Esophagus mucosa (tissue), 1 donor: ENCODE results near the gene TMEM242. TPM values are rescaled to one million over a fixed set of nuclear protein-coding genes. Genes with fewer than 3 reads are reported as not detected.
A peak's percentile ranks its signal among the peaks of the same experiment; 100 is the strongest.
"Not testable (repeated sequence)": the region's sequence is repeated elsewhere in the genome, so short reads cannot be mapped to it uniquely, and the experiment has no call there.

ENCODE experiments used
- ATAC-seq: fragments of 200-7000 bp; cut with Tn5 transposase; one replicate; pipeline ENCODE4 v1.9.1; 2020
- total RNA-seq: library from RNA; stranded (reverse); gene quantifications from one replicate; pipeline ENCODE4 v1.2.4, GENCODE V29; 2023
- donor health status: DM: yes; HTN: yes; CAD: no.

TMEM242 gene
- total RNA-seq, result 5.8 TPM

DNA sequence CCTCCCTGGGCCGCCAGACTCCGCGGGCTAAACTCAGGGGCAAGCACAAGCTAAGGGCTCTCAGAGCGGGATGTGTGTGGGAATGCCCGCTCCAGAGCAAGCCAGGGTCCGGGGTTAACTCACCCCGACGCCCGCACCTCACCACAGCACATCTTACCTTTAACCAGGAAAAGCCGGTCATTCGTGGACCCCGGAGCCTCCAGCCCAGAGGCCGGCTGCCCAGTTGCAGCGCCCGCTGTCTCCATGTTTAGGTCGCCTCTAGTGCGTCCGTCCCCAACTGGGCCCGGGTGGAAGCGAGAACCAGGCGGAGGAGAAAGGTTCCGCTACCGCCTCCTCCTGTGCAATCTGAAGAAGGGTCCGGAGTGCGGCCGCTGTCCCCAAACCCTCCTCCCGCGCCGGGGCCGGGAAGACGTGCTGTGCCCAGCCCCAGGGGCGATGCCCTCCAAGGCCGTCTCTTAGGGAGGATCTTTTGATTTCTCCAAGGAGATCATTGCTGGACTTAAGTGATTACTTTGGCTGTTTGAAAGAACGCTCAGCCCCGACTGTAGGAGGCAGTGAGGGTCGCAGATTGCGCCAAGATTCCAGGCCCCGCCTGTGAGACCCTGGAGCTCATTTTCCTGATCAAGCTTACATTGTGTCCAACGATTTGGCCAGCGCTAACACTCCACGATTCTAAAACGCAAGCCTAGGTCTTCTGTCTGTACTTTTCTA, at the start of gene TMEM242:
TMEM242 (minus strand) TSS at position 265 of the 711 bp plus-strand sequence; CDS start at position 245, 20 bp downstream.
- ATAC-seq, result peak; percentile 96

DNA sequence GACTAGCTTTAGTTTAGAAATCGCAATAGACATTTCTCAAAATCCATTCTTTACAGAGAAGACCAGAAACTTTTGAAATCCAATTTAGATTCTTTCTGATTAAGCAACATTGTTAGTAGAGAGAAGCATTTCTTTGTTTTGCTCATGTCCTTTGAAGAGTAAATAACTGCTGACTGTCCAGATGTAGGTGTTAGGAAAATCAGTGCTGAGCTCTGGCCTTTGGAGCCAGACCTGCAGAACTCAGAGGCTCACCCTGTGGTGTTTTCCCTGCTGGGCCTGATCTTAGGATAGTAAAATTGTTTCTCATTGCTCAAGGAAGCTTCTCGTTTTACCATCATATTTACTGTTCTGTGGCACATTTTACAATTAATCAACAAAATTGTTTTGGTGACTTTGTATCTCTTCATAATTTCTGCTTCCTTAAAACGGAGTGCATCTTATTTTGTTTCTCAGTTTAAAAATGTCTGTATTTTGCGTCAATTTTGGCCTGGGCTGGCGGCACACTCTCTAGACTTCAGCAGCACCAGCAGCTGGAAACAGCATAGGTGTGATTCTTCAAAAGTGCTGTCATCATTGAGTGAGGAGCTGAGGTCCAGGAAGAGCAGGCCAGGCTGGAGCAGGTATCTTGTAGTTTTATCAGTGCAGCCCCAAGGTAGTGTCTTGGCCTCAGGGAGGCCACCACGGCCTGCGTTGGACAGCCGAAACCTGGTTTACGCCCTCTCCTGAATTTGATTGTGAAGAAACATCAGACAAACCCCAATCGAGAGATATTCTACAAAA, 49.4 kb upstream of the TMEM242 start:
- no peak for ATAC-seq

DNA sequence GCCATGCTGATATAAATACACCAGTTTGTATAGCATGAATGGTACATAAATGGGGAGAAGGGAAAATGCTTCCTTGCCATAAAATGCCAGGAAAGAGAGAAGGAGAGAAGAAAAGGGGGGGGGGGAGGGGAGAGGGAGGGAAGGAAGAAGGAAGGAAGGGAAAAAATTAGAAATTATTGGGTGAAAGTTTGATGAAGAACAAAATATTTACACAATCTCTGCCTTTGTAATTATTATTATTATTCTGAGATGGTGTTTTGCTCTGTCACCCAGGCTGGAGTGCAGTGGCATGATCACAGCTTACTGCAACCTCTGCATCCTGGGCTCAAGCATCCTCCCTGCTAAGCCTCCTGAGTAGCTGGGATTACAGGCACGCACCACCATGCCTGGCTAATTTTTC, 47.4 kb upstream of the TMEM242 start:
- no peak for ATAC-seq

DNA sequence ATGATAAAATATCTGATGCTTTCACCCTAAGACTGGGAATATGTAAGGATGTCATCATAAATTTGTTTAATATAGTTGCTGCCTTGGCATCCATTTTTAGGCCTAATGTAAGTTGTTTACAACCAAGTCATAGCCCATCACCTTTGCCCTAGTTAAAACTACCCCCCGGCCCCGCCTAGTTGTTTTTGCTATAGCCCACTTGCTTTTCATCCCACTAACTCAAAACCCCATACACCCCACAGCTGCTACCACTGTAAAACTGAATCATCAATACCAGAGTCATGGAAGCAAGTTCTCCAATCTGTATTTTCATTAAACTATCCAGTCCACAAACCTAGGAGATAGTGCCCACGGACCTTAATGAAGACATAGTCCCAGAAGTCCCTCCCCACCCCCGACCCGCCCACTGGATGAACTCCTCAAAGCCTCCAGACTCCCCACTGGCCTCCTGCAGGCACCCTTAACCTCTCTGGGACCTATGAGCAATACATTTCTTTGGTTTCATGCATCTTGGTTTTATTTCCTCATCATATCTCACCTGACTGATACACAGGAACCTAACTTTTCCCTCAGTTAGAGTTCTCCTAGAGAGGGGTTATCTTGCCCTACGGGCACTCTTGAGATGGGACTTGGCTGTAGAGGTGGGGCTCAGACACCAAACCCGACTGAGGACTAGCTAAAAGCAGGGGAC, 45.2 kb upstream of the TMEM242 start:
- no peak for ATAC-seq

DNA sequence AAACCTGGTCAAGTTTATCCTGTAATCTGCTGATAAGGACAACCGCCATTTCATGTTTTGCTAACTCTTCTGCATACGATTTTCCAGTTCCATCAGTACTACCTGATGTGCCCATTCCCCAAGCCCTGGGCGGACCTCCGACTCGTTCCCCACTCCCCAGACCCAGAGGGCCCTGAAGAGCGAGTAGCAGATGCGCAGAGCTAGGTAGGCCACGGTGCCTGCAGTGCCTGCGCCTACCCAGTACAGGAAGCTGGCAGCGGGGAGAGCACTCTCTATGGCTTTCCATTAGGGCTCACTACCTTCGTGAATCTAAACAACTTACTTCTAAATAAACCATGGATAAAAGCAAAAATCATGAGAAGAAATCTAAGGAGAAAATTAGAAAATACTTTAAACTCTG, 43.3 kb upstream of the TMEM242 start:
- ATAC-seq, result no peak

DNA sequence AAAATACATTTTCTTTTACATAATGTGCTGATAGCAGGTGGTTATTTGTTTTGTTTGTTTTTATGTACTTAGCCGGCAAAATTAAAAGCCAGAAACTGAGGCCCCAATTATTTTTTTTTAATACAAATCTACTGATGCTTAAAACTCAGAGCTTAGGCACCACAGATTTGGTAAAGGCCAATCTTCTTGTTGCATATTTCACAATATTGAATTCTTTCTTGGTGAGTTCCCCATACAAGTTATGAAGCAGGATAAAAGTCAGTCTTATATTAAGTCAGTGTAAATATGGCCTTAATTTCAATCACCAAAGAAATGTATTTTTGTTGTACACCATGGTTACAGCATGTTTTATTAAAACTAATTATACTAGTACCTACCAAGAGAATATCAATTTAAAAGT, 41.4 kb upstream of the TMEM242 start:
- no peak for ATAC-seq

DNA sequence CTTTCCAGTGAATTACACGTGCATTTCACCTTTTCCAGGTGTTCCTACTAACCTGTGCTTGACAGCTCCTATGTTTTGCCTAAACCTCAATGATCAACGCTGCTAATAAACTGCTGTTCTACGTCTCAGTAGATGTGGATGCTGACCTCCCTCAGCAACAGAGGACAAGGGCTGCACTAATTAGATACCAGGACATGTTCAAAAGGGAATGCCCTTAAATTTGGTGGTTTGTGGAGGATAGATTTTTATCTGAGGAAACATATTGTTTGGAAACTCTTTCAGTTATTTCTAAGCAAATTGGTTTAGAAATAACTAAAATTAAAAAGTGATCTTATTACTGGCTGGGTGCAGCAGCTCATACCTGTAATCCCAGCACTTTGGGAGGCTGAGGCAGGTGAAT, 38.6 kb upstream of the TMEM242 start:
- ATAC-seq, result no peak

DNA sequence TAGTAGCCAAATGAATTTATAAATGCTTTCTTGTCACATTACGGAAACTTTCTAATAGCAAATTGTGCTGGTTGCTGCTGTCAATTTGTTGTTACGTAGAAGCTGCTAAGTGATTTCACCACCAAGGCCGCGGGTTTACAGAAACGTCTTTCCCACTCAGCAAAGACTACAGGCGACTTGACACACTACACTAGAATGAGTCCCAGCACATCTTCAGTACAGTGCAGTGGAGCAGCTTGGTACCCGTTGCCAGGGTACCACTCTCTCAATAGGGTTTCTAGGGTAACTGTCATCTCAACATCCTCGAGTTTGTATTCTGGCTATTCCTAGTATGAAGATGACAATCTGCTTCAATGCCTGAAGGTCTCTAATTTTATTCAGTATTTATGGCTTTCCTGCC, 35.0 kb upstream of the TMEM242 start:
- no peak for ATAC-seq

DNA sequence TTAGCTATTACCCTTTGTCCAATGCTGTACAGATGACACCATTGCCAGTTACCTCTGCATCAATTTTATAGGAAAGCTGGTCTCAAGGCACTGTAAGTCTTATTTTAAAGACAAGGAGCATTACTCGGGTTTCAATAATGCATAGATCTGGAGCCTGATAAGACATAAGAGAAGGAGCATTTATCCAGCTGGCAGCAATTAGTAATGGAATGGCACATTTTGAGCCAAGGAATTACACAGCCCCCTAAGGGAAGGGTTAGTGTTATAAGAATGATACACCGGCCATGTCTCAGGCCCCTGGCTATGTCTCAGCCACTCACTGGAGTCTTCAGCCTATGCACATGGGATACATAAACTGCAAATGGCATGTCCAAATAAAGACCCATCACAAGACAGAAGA, 23.1 kb upstream of the TMEM242 start:
- ATAC-seq, result no peak

DNA sequence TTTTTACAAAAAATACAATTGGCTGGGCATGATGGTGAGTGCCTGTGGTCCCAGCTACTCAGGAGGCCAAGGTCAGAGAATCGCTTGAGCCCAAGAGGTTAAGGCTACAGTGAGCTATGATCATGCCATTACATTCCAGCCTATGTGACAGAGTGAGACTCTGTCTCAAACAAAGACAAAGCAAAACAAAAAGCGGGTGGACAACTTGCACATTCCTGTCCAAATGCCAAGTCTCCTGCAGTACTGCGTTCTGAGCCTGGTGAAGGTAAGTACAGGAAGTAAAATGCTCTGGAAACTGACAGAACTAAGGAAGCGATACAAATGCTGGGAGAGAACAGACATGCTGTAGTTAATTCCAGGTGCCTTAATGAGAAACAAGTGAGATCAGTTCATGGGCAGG, 20.4 kb upstream of the TMEM242 start:
- peak; percentile 13 for ATAC-seq

DNA sequence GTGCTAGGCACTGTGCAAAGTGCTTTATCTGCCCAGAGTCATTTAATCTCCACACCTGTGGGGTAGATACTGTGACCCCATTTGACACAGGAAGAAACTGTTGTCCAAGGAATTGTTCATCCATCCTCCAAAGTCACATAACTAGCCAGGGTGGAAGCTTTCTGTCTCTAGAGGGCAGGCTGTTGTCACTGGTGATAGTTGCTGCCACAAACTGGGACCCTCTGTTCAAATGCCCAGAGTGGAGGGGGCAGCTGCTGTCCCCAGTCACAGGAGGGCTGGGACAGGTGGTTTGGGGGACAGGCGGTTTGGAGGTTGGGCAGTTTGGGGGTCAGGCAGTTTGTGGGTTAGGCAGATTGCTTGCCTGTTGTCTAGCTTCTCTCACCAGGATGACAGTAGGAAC, 16.1 kb upstream of the TMEM242 start:
- ATAC-seq, result no peak

DNA sequence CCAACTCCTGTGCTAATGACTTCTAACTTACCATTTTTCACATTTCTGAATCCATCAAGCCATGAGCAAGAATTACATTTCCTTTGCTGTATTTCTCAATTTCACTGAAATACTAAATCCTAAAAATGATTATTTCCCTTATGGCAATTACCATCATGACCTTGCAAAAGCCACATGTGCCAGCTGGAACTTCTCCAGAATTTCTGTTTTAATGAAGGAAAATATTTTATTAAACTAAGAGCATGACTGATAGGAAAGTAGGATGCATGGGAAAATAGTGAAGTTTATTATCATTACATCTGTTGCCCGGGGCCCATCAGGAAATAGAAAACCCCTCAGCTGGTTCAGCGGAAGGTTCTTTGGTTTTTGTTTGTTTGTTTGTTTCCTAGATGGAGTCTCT, 14.4 kb upstream of the TMEM242 start:
- no peak for ATAC-seq

DNA sequence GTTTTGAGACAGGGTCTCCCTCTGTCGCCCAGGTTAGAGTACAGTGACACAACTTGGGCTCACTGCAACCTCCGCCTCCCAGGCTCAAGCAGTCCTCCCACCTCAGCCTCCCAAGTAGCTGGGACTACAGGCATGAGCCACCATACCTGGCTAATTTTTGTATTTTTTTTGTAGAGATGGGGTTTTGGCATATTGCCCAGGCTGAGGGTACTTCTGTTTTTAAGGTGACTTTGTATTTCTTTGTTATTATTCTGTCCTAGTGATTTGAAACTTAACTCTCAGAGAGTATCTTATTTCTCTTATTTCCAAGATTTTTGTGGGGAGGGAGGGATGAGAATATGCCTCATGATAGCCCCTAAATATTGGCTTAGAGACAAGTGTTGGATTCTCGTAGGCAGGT, 14.0 kb upstream of the TMEM242 start:
- ATAC-seq, result not testable (repeated sequence)

DNA sequence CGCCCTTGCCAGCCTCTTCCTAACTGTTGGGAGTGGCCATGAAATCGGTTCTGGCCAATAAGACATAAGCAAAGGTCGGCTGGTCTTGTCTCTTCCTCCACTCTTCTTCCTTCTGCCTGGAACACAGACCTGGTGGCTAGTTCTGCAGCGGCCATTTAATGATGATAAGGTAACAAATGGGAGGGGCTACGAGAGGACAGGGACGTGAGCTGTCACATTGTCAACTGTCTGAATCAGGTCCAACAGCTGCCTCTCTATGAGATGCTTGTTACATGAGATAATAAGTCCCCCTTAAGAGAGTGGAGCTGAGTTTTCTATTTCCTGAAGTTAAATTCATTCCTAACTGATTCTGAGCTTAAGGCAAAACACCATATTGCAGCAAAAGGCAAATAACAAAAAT, 12.5 kb upstream of the TMEM242 start:
- ATAC-seq, result no peak

DNA sequence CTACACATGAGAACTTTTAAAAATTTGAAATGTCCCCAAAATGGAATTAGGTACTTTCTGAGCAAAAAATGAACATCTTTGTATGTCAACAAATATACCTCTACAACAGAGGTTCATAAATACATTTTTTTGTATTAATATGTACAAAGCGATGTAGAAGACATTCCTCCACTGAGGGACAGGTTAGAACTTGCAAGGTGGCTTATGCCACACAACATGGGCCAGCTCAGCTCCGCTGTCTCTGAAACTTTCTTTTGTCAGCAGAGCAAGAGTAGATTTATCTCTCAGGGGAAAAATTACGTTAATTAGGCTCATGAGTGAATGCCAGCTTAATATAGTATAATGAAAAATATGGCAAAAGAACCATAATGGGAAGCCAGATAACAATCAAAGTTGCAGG, 10.6 kb upstream of the TMEM242 start:
- no peak for ATAC-seq

DNA sequence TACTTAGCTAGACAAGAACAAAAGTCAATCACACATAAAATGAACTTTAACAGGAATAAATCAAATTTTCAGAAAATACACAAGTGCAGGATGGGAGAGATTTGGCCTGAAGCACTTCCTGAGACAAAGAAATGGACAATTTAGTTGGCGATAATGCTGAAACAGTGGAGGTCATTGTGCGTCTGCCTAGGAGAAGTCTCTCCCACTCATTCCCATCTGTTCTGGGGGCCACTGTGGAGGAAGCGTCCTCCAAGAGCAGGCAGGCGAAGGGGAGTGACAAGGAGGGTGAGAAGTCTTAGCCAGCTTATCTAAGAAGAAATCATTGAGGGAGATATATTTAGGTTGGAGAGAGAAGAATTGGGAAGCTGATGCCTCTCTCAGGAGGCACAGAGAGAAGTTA, 10.2 kb upstream of the TMEM242 start:
- no peak for ATAC-seq

DNA sequence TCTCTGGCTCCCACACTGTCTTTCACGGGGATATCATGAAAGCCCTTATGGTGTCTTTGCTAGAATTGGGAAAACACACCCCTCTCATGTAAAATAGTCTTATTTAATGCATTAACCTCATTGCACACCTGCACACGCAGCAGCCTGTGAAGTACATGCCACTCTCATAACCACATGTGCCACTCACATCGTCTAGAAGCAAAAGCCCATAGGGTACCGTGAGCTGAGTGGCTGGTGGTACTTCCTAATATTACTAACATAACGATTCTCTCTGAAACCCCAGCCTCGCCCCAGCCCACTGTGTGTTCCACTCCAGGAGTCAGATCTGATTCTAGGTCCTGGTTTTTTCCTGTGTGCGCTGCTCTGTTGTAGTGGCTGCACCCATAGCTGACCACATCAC, 9.5 kb upstream of the TMEM242 start:
- ATAC-seq, result no peak

DNA sequence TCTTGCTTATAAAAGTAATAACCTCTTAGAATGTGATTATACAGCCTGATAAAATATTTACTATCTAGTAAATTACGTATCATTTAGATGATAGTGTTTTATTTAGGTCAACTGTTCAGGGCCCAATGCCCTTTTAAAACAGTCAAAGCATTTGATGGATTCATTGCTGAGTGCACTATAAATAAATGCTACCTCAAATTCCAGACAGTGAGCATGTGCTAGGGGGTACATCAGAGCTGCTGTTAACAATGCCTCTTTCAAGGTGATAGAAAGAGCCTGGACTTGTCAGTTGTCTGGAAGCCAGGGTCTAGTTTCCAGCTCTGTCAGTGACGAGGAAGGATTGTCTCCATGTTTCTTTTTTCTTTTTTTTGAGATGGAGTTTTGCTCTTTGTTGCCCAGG, 7.5 kb upstream of the TMEM242 start:
- ATAC-seq, result no peak

DNA sequence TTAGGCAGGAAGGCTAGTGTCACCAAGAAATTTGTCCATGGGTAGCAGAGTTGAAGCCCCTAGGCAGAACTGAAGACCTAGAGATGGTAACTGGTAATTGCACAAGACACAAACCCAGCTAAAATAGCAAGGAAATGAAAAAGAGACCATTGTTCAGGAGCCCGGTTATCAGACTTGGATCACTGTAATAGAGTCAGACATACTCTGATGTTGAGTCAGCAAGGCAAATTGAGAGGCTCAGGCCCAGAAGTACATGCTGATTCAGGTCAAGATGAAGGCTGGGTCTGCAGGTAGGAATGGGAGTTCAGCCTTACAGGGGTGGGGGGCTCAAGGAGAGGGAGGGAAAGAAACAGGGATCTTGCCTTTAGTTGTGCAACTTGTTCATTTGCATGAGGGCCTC, 6.5 kb upstream of the TMEM242 start:
- ATAC-seq, result no peak

DNA sequence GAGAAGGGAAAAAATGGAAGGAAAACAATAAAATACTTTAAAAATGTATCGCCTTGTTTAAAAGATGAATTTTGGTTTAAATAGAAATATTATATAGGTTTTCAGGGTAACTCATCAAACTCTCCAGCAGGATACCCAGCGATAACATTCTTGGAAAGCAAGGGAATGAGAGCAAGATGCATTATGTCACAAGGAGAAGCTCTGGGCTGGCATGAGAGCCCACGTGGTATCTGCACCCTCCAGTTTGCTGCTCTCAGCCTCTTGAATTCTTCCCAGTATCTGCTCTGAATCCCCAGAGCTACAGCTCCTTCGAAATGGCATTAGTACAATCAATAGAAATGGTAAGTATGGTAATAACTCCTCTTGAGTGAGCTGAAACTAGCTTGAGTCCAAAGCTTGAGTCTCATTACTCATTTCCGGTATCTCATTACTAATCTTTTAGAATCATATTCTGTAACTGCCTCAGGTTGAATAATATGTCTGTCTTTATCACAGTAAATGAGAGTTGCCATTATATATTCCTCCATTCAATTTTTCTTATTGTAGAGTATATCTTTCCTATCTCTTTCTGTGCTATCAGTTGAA, 4.9 kb upstream of the TMEM242 start:
- no peak for ATAC-seq

DNA sequence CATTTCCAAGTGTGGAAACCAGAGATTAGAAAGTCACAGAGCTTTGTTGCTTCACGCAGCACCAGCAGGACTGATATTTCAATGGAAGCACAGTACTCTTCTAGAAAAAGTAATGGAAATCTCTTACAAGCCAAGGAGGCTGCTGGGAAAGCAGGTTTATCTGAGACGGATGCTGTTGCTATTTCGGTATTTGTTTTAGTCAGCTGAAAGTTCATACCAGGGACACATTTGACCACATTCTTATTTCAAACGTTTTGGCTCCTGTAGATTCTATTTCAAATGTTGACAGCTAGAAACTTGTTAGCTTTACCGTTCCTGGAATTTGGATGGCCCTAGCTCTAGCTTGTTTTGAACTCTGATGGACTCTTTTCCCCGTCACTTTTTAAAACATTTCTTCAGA, 3.7 kb upstream of the TMEM242 start:
- no peak for ATAC-seq

DNA sequence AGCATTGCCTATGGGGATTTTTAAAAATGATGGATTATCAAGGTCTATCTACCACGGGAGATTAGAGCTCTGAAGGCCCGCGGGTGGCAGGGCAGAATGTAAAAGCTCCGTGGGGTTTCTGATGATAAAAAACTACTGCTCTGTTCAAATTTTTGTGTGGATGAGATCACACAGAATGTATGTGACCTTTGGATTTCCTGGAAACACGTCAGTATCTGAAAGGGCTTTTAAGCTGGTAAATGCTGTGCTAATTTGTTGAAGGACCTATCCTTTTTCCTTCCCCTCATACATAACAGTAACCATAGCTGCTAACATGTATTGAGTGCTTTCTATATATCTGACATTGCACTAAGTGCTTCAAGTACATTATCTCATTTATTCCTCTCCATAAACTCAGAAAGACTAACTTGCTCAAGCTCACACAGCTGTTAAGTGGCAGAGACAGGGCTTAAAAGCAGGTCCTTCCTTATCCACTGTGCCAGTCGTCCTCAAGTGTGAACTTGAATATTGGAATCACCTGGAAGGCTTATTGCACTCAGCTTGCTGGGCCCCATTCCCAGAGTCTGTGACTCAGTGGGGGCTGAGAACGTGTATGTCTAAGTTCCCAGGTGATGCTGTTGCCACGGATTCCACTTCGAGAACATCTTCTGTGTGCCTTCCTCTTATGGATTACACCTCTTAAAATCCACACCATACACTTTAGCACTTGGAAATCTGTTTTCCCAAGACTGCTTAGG, 1.9 kb upstream of the TMEM242 start:
- peak; percentile 49 for ATAC-seq

DNA sequence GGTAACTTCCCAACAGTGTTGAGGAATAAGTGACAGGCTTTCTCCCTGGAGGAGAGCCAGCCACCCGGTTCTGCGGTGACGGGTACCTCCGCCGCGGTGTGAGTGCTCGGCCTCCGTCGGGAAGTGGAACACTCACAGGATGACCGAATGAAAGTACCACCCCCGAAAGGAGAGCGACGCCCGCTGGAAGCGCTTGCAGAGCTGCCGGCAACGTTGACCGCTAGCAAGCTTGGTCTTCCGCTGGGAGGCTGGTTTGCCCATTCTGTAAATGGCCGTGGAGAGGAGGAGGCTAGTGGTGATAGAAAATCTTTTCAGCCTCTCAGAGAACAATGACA, 614 bp upstream of the TMEM242 start:
- ATAC-seq, result peak; percentile 60
